ENCODE results near the gene CCDC14.

Gene CCDC14

GRCh38 chr3:123876858-123877257 is 84.2 kb downstream of the CCDC14 start:
- H3K27ac Mint-ChIP-seq = no peak overlapping the region
- no peaks in the 10 kb centered on the region for H3K9me3 Mint-ChIP-seq
- no peak overlapping the region for H3K4me3 Mint-ChIP-seq
- H3K27me3 Mint-ChIP-seq = peaks cover 24% of the 10 kb centered on the region
- H3K36me3 Mint-ChIP-seq (ENCODE audit: low read depth) = no peaks in the 10 kb centered on the region
- no peaks in the 10 kb centered on the region for H3K4me1 Mint-ChIP-seq (ENCODE audit: low read depth)
- no peak for DNase-seq

DNA sequence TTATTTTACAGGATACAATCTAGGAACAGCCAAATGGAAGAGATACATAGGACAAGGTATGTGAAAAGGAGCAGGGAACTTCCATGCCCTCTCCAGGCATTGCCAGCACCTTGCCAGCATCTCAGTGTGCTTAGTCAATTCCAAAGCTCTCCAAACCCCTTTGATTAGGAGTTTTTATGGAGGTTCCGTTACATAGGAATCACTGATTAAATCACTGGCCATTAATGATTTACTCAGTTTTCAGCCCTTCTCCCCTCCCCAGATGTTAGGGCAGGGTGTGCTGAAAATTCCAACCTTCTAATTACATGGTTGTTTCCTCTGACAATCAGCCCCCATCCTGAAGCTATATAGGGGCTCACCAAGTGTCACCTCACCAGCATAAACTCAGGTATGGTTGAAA is 88.4 kb downstream of the CCDC14 start:
- DNase-seq = no peak
- no peaks in the 10 kb centered on the region for H3K36me3 Mint-ChIP-seq (ENCODE audit: low read depth)
- no peak overlapping the region for H3K4me3 Mint-ChIP-seq
- H3K4me1 Mint-ChIP-seq (ENCODE audit: low read depth) = peaks cover 4% of the 10 kb centered on the region
- H3K9me3 Mint-ChIP-seq = no peaks in the 10 kb centered on the region
- no peak overlapping the region for H3K27ac Mint-ChIP-seq
- H3K27me3 Mint-ChIP-seq = peaks cover 8% of the 10 kb centered on the region

DNA sequence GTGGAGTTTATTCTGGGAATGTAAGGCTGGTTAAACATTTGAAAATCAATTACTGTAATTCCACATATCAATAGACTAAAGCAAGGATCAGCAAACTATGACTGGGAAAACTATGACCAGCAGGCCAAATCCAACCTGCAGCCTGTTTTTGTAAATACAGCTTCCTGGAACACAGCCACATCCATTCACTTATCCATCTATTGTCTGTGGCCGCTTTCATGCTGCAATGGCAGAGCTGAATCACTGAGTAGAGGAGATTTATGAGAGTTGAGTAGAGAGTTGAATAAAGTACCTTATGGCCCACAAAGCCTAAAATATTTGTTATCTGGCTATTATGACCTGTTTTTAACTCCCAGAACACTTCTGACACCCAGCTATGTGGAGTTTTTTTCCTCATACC is 89.1 kb downstream of the CCDC14 start:
- Mint-ChIP-seq H3K36me3 (ENCODE audit: low read depth) (no peaks in the 10 kb centered on the region), H3K9me3 (no peaks in the 10 kb centered on the region), H3K27me3 (peaks cover 8% of the 10 kb centered on the region), H3K4me3 (no peak overlapping the region), H3K4me1 (ENCODE audit: low read depth) (peaks cover 4% of the 10 kb centered on the region), H3K27ac (no peak overlapping the region)
- DNase-seq = no peak

- H3K4me3 Mint-ChIP-seq = no peak overlapping the region
- no peaks in the 10 kb centered on the region for H3K9me3 Mint-ChIP-seq
- no peak overlapping the region for H3K27ac Mint-ChIP-seq
- H3K36me3 Mint-ChIP-seq (ENCODE audit: low read depth) = no peaks in the 10 kb centered on the region
- no peak for DNase-seq
- H3K4me1 Mint-ChIP-seq (ENCODE audit: low read depth) = peaks cover 4% of the 10 kb centered on the region
- peaks cover 6% of the 10 kb centered on the region for H3K27me3 Mint-ChIP-seq
Observed at GRCh38 chr3:123870033-123870432, 91.0 kb downstream of the CCDC14 start.

GRCh38 chr3:123869165-123869564 is 91.9 kb downstream of the CCDC14 start:
- H3K27me3 Mint-ChIP-seq = peaks cover 4% of the 10 kb centered on the region
- H3K36me3 Mint-ChIP-seq (ENCODE audit: low read depth) = no peaks in the 10 kb centered on the region
- no peaks in the 10 kb centered on the region for H3K9me3 Mint-ChIP-seq
- no peak overlapping the region for H3K4me3 Mint-ChIP-seq
- no peak for DNase-seq
- H3K27ac Mint-ChIP-seq = no peak overlapping the region
- peaks cover 4% of the 10 kb centered on the region for H3K4me1 Mint-ChIP-seq (ENCODE audit: low read depth)

GRCh38 chr3:123864706-123865105 is 96.3 kb downstream of the CCDC14 start:
- no peak for DNase-seq
- Mint-ChIP-seq H3K4me3 (no peak overlapping the region), H3K36me3 (ENCODE audit: low read depth) (no peaks in the 10 kb centered on the region), H3K27me3 (no peaks in the 10 kb centered on the region), H3K4me1 (ENCODE audit: low read depth) (no peaks in the 10 kb centered on the region), H3K27ac (no peak overlapping the region), H3K9me3 (no peaks in the 10 kb centered on the region)
